HepG2 (cell line): Measurements from ENCODE around the gene A1CF. TPM values are rescaled to one million over a fixed set of nuclear protein-coding genes. Genes with fewer than 3 reads are reported as not detected.

Experiments
- ATAC-seq: fragments of 200-7000 bp; cut with Tn5 transposase; 3 replicates; pipeline ENCODE4 v1.9.1; 2020; ENCODE audit warnings: mild to moderate bottlenecking, moderate library complexity
- BruUV-seq: library from RNA; stranded (reverse); fragments of 400-500 nt; replicated peaks from 2 replicates; lab custom pipeline; 2021; lab: Mats Ljungman, UMichigan
- CTCF ChIA-PET: fragments of 300-600 bp; formaldehyde crosslinking; extraction: SDS; loops from one replicate; lab custom pipeline; 2021; ENCODE audit warnings: low total read pairs, inconsistent platforms, low intra/inter-chr PET ratio; lab: Yijun Ruan, JAX
- POLR2A ChIA-PET: fragments of 350-600 bp; sonication (Branson Sonifier 250); formaldehyde crosslinking; loops from one replicate; lab custom pipeline; 2020; ENCODE audit warnings: antibody characterized with exemption, inconsistent platforms; lab: Yijun Ruan, JAX
- DNase-seq: peaks from one replicate; pipeline ENCODE4 v3.0.0-alpha.2; 2015; ENCODE audit warnings: low spot score
- FAIRE-seq: peaks from 3 replicates; lab custom pipeline; 2011; peaks lifted over from hg19 to GRCh38; lab: Jason Lieb, UNC
- H2AFZ ChIP-seq: one replicate; pipeline ENCODE4 v1.6.1; 2011; ENCODE audit warnings: low read length, inconsistent platforms
- H3K27ac ChIP-seq: fragments of 300-600 bp; 3 replicates; pipeline ENCODE4 v1.8.0; 2011; ENCODE audit warnings: mixed run types, mild to moderate bottlenecking, mixed read lengths, low read length, inconsistent platforms; ENCODE audit not compliant: insufficient read depth; ENCODE audit errors: extremely low read length
- H3K27me3 ChIP-seq, 2 experiments: fragments of 200-600 bp in 1 of 2; 2 replicates in 1 of 2; 3 replicates in 1 of 2; pipeline versions ENCODE4 v1.6.0 to v1.8.0; 2011; ENCODE audit warnings: low read length in 2 of 2, mild to moderate bottlenecking in 2 of 2, moderate library complexity in 2 of 2, inconsistent platforms in 1 of 2; ENCODE audit not compliant: insufficient read depth in 2 of 2, control insufficient read depth in 1 of 2
- H3K36me3 ChIP-seq, 2 experiments: fragments of 200-600 bp in 1 of 2; replicated peaks in 1 of 2; 2 replicates in 1 of 2; 3 replicates in 1 of 2; pipeline versions ENCODE4 v1.5.1 to v1.8.0; 2011; ENCODE audit warnings: low read length in 2 of 2, inconsistent platforms in 1 of 2; ENCODE audit not compliant: insufficient read depth in 2 of 2, control insufficient read depth in 1 of 2
- H3K4me1 ChIP-seq: 2 replicates; pipeline ENCODE4 v1.5.1; 2012; ENCODE audit warnings: low read length, inconsistent platforms; ENCODE audit not compliant: insufficient read depth
- H3K4me2 ChIP-seq: 2 replicates; pipeline ENCODE4 v1.6.0; 2011; ENCODE audit warnings: low read depth, low read length, inconsistent platforms
- H3K4me3 ChIP-seq, 3 experiments: fragments of 200-600 bp in 1 of 3; sonication (generic), shearing (Covaris generic) in 1 of 3; replicated peaks in 1 of 3; 2 replicates each; pipeline ENCODE4 v1.5.1; 2011 to 2016; ENCODE audit warnings: low read length in 3 of 3, inconsistent platforms in 2 of 3, low read depth in 2 of 3, mild to moderate bottlenecking in 2 of 3, control low read depth in 1 of 3, mixed read lengths in 1 of 3; ENCODE audit not compliant: insufficient read depth in 1 of 3
- H3K79me2 ChIP-seq: one replicate; pipeline ENCODE4 v1.6.1; 2011; ENCODE audit warnings: low read length, inconsistent platforms; ENCODE audit not compliant: insufficient read depth
- H3K9ac ChIP-seq: 2 replicates; pipeline ENCODE4 v1.6.0; 2011; ENCODE audit warnings: mild to moderate bottlenecking, low read depth, low read length, inconsistent platforms; ENCODE audit not compliant: insufficient read depth
- H3K9me3 ChIP-seq: 2 replicates; pipeline ENCODE4 v1.5.1; 2012; ENCODE audit warnings: mild to moderate bottlenecking, low read length
- H4K20me1 ChIP-seq: 2 replicates; pipeline ENCODE4 v1.6.0; 2011; ENCODE audit warnings: inconsistent platforms, mild to moderate bottlenecking, low read length, moderate library complexity; ENCODE audit not compliant: insufficient read depth
- ELK4 ChIP-seq: sonication (generic); formaldehyde crosslinking; IDR thresholded peaks from 2 replicates; pipeline ENCODE4 v1.9.0; 2021; ENCODE audit warnings: missing genetic modification reagents, borderline replicate concordance
- MTF1 ChIP-seq: sonication (generic); formaldehyde crosslinking; IDR thresholded peaks from 2 replicates; pipeline ENCODE4 v1.5.0; 2020; ENCODE audit warnings: missing genetic modification reagents
- SKI ChIP-seq: fragments of 450-650 bp; IDR thresholded peaks from one replicate; pipeline ENCODE4 v1.6.1; 2018; ENCODE audit warnings: mild to moderate bottlenecking; ENCODE audit not compliant: partially characterized antibody
- TRAFD1 ChIP-seq: sonication (generic); formaldehyde crosslinking; IDR thresholded peaks from 2 replicates; pipeline ENCODE4 v1.5.1; 2020; ENCODE audit warnings: missing genetic modification reagents, mild to moderate bottlenecking, borderline replicate concordance
- ZNF143 ChIP-seq: sonication (generic); formaldehyde crosslinking; IDR thresholded peaks from 2 replicates; pipeline ENCODE4 v1.4.0; 2020; ENCODE audit warnings: missing genetic modification reagents
- ZNF543 ChIP-seq: sonication (generic); formaldehyde crosslinking; IDR thresholded peaks from 2 replicates; pipeline ENCODE4 v1.4.0; 2020; ENCODE audit warnings: mild to moderate bottlenecking, missing genetic modification reagents
- ZNF574 ChIP-seq: sonication (generic); formaldehyde crosslinking; IDR thresholded peaks from 2 replicates; pipeline ENCODE4 v1.4.0; 2020; ENCODE audit warnings: missing genetic modification reagents
- ZNF614 ChIP-seq: IDR thresholded peaks from 2 replicates; pipeline ENCODE4 v1.6.1; 2018; ENCODE audit warnings: missing biosample characterization, missing genetic modification reagents, inconsistent platforms, borderline replicate concordance
- ZNF619 ChIP-seq: sonication (generic); formaldehyde crosslinking; IDR thresholded peaks from 2 replicates; pipeline ENCODE4 v1.4.0; 2020; ENCODE audit warnings: mild to moderate bottlenecking, missing genetic modification reagents
- ZNF652 ChIP-seq: IDR thresholded peaks from 2 replicates; pipeline ENCODE4 v1.6.1; 2016; ENCODE audit warnings: low read depth, borderline replicate concordance
- WGBS: methylation state at CpG from one replicate; pipeline ENCODE4 v1.1.6; 2017; ENCODE audit warnings: low lambda C conversion rate; 5-methylcytosine and 5-hydroxymethylcytosine counted together
- in situ Hi-C: cut with HindIII; loops from 2 replicates; pipeline ENCODE4 v1.10.0; 2017; ENCODE audit warnings: low pct_unique_long_range_greater_than_20kb; ENCODE audit not compliant: extremely low pct_ligation_motif_present
- intact Hi-C: fragments of 100-400 bp; cut with micrococcal nuclease; formaldehyde crosslinking; loops from one replicate; pipeline ENCODE4 v1.10.0; 2022; ENCODE audit not compliant: unreplicated experiment
- polyA plus RNA-seq, 8 experiments: library from polyadenylated mRNA; depleted of rRNA in 3 of 8; stranded (reverse) in 7 of 8; unstranded in 1 of 8; fragments of >200 nt; fragmentation: Illumina TruSeq in 4 of 8; extraction: Trizol in 4 of 8; gene quantifications; 2 replicates each; pipeline versions ENCODE4 v1.2.1 to v1.2.3, GENCODE V29; 2011 to 2016; ENCODE audit warnings: low read depth in 4 of 8, missing spikeins in 1 of 8, mixed read lengths in 1 of 8; ENCODE audit not compliant: insufficient read depth in 1 of 8
- total RNA-seq, 5 experiments: library from RNA; depleted of rRNA; stranded (reverse); fragments of >200 nt; fragmentation: Illumina TruSeq; extraction: Trizol; gene quantifications; 2 replicates each; pipeline ENCODE4 v1.2.3, GENCODE V29; 2016; ENCODE audit warnings: low read depth in 1 of 5

The A1CF gene
- total and polyA plus RNA-seq, 2 of the 13 experiments (the other 11 are each of a cell fraction or from before 2014, with no cell fraction given): 56.1 to 58.1 TPM

GRCh38 chr10:50850578-50851230, 34.7 kb downstream of the A1CF start:
- Histone ChIP-seq H3K4me2 (no peak overlapping the region), H2AFZ (no peak overlapping the region), H3K9me3 (no peaks in the 10 kb centered on the region), H3K36me3 (peaks cover 5 to 20% of the 10 kb centered on the region in 2 experiments), H3K4me3 (no peak overlapping the region), H3K79me2 (no peaks in the 10 kb centered on the region), H3K4me1 (no peaks in the 10 kb centered on the region), H3K27me3 (no peaks in the 10 kb centered on the region), H3K27ac (no peak overlapping the region), H3K9ac (no peak overlapping the region), H4K20me1 (0 out of 2 replicates have a peak, but pooled peaks cover 2% of the 10 kb centered on the region)
- BruUV-seq: TSS peak; percentile 4
- in situ Hi-C loops: no loop called here
- POLR2A ChIA-PET: no interaction called here
- intact Hi-C loops: loop anchor here (5.0 kb wide), 2 partner anchors 37 to 48 kb away; partner anchors contain the start of gene A1CF
- 97% methylated on average over 5 of the region's 5 CpGs for WGBS
- TF ChIP-seq SKI (no peak), MTF1 (CRISPR knock-in tag) (no peak)
- no peak for FAIRE-seq
- no peak for ATAC-seq
- DNase-seq: no peak
- CTCF ChIA-PET: no interaction called here

DNA sequence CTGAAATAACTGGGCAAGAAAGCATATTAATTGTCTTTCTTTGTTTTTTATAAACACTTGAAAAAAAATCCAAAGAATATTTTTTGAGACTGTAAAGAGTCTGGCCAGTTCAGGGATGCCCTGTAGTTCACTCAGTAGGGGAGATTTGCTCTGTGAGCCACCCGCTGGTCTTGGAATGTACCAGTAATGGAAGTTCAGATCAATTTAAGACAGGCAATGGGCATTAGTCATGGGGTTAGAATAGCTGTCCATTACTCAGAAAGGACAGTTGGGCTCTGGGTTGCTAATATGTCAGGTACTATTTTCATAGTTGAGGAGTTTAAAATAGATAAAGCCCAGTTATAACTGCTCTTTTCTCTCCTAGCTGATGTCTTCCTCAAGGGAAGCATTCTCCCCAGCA, 38.7 kb downstream of the A1CF start:
- ATAC-seq: no peak
- no peak overlapping the region for H3K9ac ChIP-seq
- ChIA-PET CTCF (no interaction called here), POLR2A (no interaction called here)
- no peaks in the 10 kb centered on the region for H3K27me3 ChIP-seq
- H3K4me2 ChIP-seq: no peak overlapping the region
- in situ Hi-C loops (no loop called here), intact Hi-C loops (no loop called here)
- WGBS: 100% methylated on average over 1 of the region's 1 CpG
- H4K20me1 ChIP-seq: no peaks in the 10 kb centered on the region
- no peaks in the 10 kb centered on the region for H3K79me2 ChIP-seq
- no peak overlapping the region for H2AFZ ChIP-seq
- FAIRE-seq: no peak
- no peak overlapping the region for H3K4me3 ChIP-seq
- no peaks in the 10 kb centered on the region for H3K4me1 ChIP-seq
- no peak overlapping the region for H3K27ac ChIP-seq
- BruUV-seq: no TSS peak
- peaks cover 8 to 16% of the 10 kb centered on the region in 2 experiments for H3K36me3 ChIP-seq
- H3K9me3 ChIP-seq: no peaks in the 10 kb centered on the region
- no peak for DNase-seq
- TF ChIP-seq ZNF543 (no peak), ZNF574 (CRISPR knock-in tag) (no peak), ZNF619 (CRISPR knock-in tag) (no peak), ZNF614 (CRISPR knock-in tag) (no peak), TRAFD1 (CRISPR knock-in tag) (no peak), ELK4 (no peak), ZNF143 (CRISPR knock-in tag) (no peak), ZNF652 (no peak)
